Neural cell (in vitro differentiated cells): ENCODE measurements around the gene RIN1.
"Not testable (repeated sequence)": the region's sequence is repeated elsewhere in the genome, so short reads cannot be mapped to it uniquely, and the experiment has no call there.

Experiments used
- POLR2AphosphoS5 ChIP-seq: IDR thresholded peaks from 2 replicates; pipeline ENCODE4 v1.6.1; 2012
- TAF1 ChIP-seq: IDR thresholded peaks from 2 replicates; pipeline ENCODE4 v1.6.1; 2012; ENCODE audit warnings: low read depth

- TF ChIP-seq POLR2AphosphoS5, TAF1: not testable (repeated sequence)
Measured at GRCh38 chr11:66380264-66380663, 44.0 kb upstream of the RIN1 start.
